Measurements from ENCODE around the gene TSR1. TPM values are rescaled to one million over a fixed set of nuclear protein-coding genes. Genes with fewer than 3 reads are reported as not detected.
A peak's percentile ranks its signal among the peaks of the same experiment; 100 is the strongest.

The TSR1 gene
- total RNA-seq, 2 donors from 2014 or later, result 15.9 to 25.3 TPM

GRCh38 chr17:2303204-2304188 lies 32.8 kb downstream of the TSR1 start, which contains the start of the genes SMG6 and SRR:
TSS of gene SMG6 (minus strand) at chr17:2303785. CDS start at chr17:2303720, 65 bp downstream.
TSS of gene SRR (plus strand) at chr17:2303950. CDS start at chr17:2315561, 11,611 bp downstream.
- intact Hi-C loops (cut with DNase I), result no loop called here
- ATAC-seq (peak; percentile 97 to 98), DNase-seq (peak; percentile 93)

- intact Hi-C loops (cut with DNase I), result no loop called here
- no peak for ATAC-seq
Observed at GRCh38 chr17:2302778-2303203, 33.5 kb downstream of the TSR1 start.

GRCh38 chr17:2299756-2300155 lies 36.5 kb downstream of the TSR1 start:
- ATAC-seq (no peak), DNase-seq (no peak)
- intact Hi-C loops (cut with DNase I), result no loop called here

More at GRCh38 chr17:2302778-2303203, 33.5 kb downstream of the TSR1 start:
- no peak for DNase-seq

GRCh38 chr17:2299136-2299535 lies 37.1 kb downstream of the TSR1 start:
- ATAC-seq (no peak), DNase-seq (no peak)
- intact Hi-C loops (cut with DNase I), result no loop called here

- intact Hi-C loops (cut with DNase I), result no loop called here
- ATAC-seq (no peak), DNase-seq (no peak)
Observed at GRCh38 chr17:2297023-2297422, 39.2 kb downstream of the TSR1 start.

- DNase-seq, result no peak
- peak in 1 of 2 donors; percentile 24 for ATAC-seq
- intact Hi-C loops (cut with DNase I), result no loop called here
Observed at GRCh38 chr17:2295575-2295974, 40.7 kb downstream of the TSR1 start.

GRCh38 chr17:2292100-2292499 lies 44.2 kb downstream of the TSR1 start:
- ATAC-seq, result no peak
- DNase-seq, result no peak
- intact Hi-C loops (cut with DNase I), result no loop called here

GRCh38 chr17:2289878-2290478 lies 46.3 kb downstream of the TSR1 start:
- intact Hi-C loops (cut with DNase I), result loop anchor here in 1 of 2 donors (10.0 kb wide), 1 partner anchor 375 kb away; no protein-coding TSS in a partner anchor
- no peak for ATAC-seq
- no peak for DNase-seq

- intact Hi-C loops (cut with DNase I), result loop anchor here in 1 of 2 donors (2.0 to 10.0 kb wide), 2 partner anchors 229 to 369 kb away; partner anchors contain the start of gene HIC1
- no peak for ATAC-seq
- no peak for DNase-seq
Observed at GRCh38 chr17:2283302-2283701, 53.0 kb downstream of the TSR1 start.

- peak; percentile 38 to 59 for ATAC-seq
- no peak for DNase-seq
- intact Hi-C loops (cut with DNase I), result loop anchor here in 1 of 2 donors (2.0 to 10.0 kb wide), 2 partner anchors 228 to 368 kb away; partner anchors contain the start of gene HIC1
Observed at GRCh38 chr17:2282297-2282873, 53.9 kb downstream of the TSR1 start.

GRCh38 chr17:2279707-2280106 lies 56.5 kb downstream of the TSR1 start:
- ATAC-seq, result no peak
- no peak for DNase-seq
- intact Hi-C loops (cut with DNase I), result loop anchor here in 1 of 2 donors (10.0 kb wide), 1 partner anchor 365 kb away; no protein-coding TSS in a partner anchor

GRCh38 chr17:2277429-2278170 lies 58.7 kb downstream of the TSR1 start:
- intact Hi-C loops (cut with DNase I), result no loop called here
- no peak for DNase-seq
- ATAC-seq, result no peak

GRCh38 chr17:2275722-2276121 lies 60.5 kb downstream of the TSR1 start:
- DNase-seq (no peak), ATAC-seq (no peak)
- intact Hi-C loops (cut with DNase I), result no loop called here

- intact Hi-C loops (cut with DNase I), result no loop called here
Observed at GRCh38 chr17:2274414-2274813, 61.8 kb downstream of the TSR1 start.

More at GRCh38 chr17:2274414-2274813, 61.8 kb downstream of the TSR1 start:
- no peak for ATAC-seq
- no peak for DNase-seq

Other genes with a start within 250 kb of the TSR1 start
- 10 to 100 TPM; 22.3 to 23.0 TPM for gene SMG6, start 32.7 kb downstream of the TSR1 start, total RNA-seq
- gene SRR, start 32.5 kb downstream of the TSR1 start, total RNA-seq, result 10 to 100 TPM in 1 of 2 donors, 1 to 10 TPM in 1; 8.7 to 14.5 TPM
- gene SGSM2, start 1.0 kb upstream of the TSR1 start, total RNA-seq, result 10 to 100 TPM; 30.7 to 35.5 TPM
- 10 to 100 TPM; 11.2 to 12.7 TPM for gene MNT, start 64.6 kb upstream of the TSR1 start, total RNA-seq
- gene METTL16, start 175.4 kb upstream of the TSR1 start, total RNA-seq, result 10 to 100 TPM; 19.2 to 22.7 TPM

Data from left cardiac atrium (tissue), 4 donors.